ENCODE measurements around the gene TMEM168.

TMEM168 gene

GRCh38 chr7:112721366-112721765 lies 68.8 kb downstream of the TMEM168 start:
- Mint-ChIP-seq H3K36me3 (no peaks in the 10 kb centered on the region), H3K27me3 (peaks cover 5 to 9% of the 10 kb centered on the region in 2 donors), H3K4me3 (no peak overlapping the region), H3K9me3 (peaks cover 6% of the 10 kb centered on the region in 2 donors), H3K27ac (no peak overlapping the region), H3K4me1 (no peaks in the 10 kb centered on the region)
- ATAC-seq (replicated peaks) (no peak), DNase-seq (no peak)

GRCh38 chr7:112715525-112715924 lies 74.7 kb downstream of the TMEM168 start:
- no peak for DNase-seq
- Mint-ChIP-seq H3K27ac (no peak overlapping the region), H3K27me3 (no peaks in the 10 kb centered on the region), H3K9me3 (peaks cover 0 to 4% of the 10 kb centered on the region in 2 donors), H3K4me1 (no peaks in the 10 kb centered on the region), H3K36me3 (no peaks in the 10 kb centered on the region), H3K4me3 (no peak overlapping the region)
- ATAC-seq (replicated peaks), result no peak

- ATAC-seq (replicated peaks) (no peak), DNase-seq (no peak)
- no peak overlapping the region for H3K4me3 Mint-ChIP-seq
Observed at GRCh38 chr7:112714917-112715316, 75.3 kb downstream of the TMEM168 start.

More at GRCh38 chr7:112714917-112715316, 75.3 kb downstream of the TMEM168 start:
- H3K36me3 Mint-ChIP-seq, result no peaks in the 10 kb centered on the region
- H3K9me3 Mint-ChIP-seq, result peaks cover 0 to 4% of the 10 kb centered on the region in 2 donors
- H3K4me1 Mint-ChIP-seq, result no peaks in the 10 kb centered on the region
- H3K27ac Mint-ChIP-seq, result no peak overlapping the region
- H3K27me3 Mint-ChIP-seq, result no peaks in the 10 kb centered on the region

Data from stimulated activated naive B cell treated with anti-CD40 and anti-IgM and Interleukin-4, amounts not matched to agents 10 μg/mL and 1 μg/mL and 100 μg/mL, for 72 hours (primary cell).